CD14-positive monocyte (primary cell): ENCODE measurements around the gene RPL3. TPM values are rescaled to one million over a fixed set of nuclear protein-coding genes. Genes with fewer than 3 reads are reported as not detected.

ENCODE experiments used
- DNase-seq, 3 donors: peaks; one replicate each; pipeline ENCODE4 v3.0.0-alpha.2; 2011 to 2022
- H2AFZ ChIP-seq: 2 replicates; pipeline ENCODE4 v1.6.0; 2012; ENCODE audit warnings: mild to moderate bottlenecking, low read depth, low read length, inconsistent platforms; ENCODE audit not compliant: insufficient read depth, poor library complexity, severe bottlenecking
- H3K27ac ChIP-seq, 2 donors: 1 replicate in 1 of 2; 2 replicates in 1 of 2; pipeline ENCODE4 v1.5.1; 2012 to 2013; ENCODE audit warnings: low read length in 2 of 2, control low read depth in 1 of 2, inconsistent platforms in 1 of 2, low read depth in 1 of 2, mild to moderate bottlenecking in 1 of 2
- H3K27me3 ChIP-seq, 2 donors: one replicate each; pipeline versions ENCODE4 v1.6.0 to v1.6.1; 2011 to 2013; ENCODE audit warnings: low read length in 2 of 2; ENCODE audit not compliant: control insufficient read depth in 2 of 2, insufficient read depth in 2 of 2
- H3K36me3 ChIP-seq, 2 donors: replicated peaks in 1 of 2; 1 replicate in 1 of 2; 2 replicates in 1 of 2; pipeline versions ENCODE4 v1.5.1 to v1.6.1; 2012 to 2013; ENCODE audit warnings: low read length in 2 of 2, control low read depth in 1 of 2, inconsistent platforms in 1 of 2, mild to moderate bottlenecking in 1 of 2; ENCODE audit not compliant: insufficient read depth in 2 of 2, control insufficient read depth in 1 of 2
- H3K4me1 ChIP-seq, 2 donors: 1 replicate in 1 of 2; 2 replicates in 1 of 2; pipeline versions ENCODE4 v1.5.1 to v1.6.1; 2012 to 2013; ENCODE audit warnings: low read length in 2 of 2, control low read depth in 1 of 2, inconsistent platforms in 1 of 2, mild to moderate bottlenecking in 1 of 2, moderate library complexity in 1 of 2; ENCODE audit not compliant: insufficient read depth in 2 of 2, control insufficient read depth in 1 of 2
- H3K4me2 ChIP-seq: replicated peaks from 2 replicates; pipeline ENCODE3; 2012; ENCODE audit warnings: low read length, moderate library complexity, mild to moderate bottlenecking; ENCODE audit not compliant: poor library complexity, severe bottlenecking; ENCODE audit errors: extremely low read depth
- H3K4me3 ChIP-seq, 3 experiments: fragments of 200-600 bp in 1 of 3; sonication (generic) in 1 of 3; replicated peaks in 1 of 3; 1 replicate in 2 of 3; 2 replicates in 1 of 3; pipeline ENCODE4 v1.5.1; 2011 to 2013; ENCODE audit warnings: low read length in 3 of 3, mild to moderate bottlenecking in 3 of 3, control low read depth in 2 of 3, low read depth in 2 of 3, inconsistent platforms in 1 of 3, moderate library complexity in 1 of 3
- H3K79me2 ChIP-seq: 2 replicates; pipeline ENCODE4 v1.6.0; 2012; ENCODE audit warnings: mild to moderate bottlenecking, control low read depth, inconsistent platforms, low read length, moderate library complexity; ENCODE audit not compliant: insufficient read depth
- H3K9ac ChIP-seq: 2 replicates; pipeline ENCODE4 v1.6.0; 2017; ENCODE audit warnings: low read length, mild to moderate bottlenecking; ENCODE audit not compliant: insufficient read depth, poor library complexity, severe bottlenecking
- H3K9me3 ChIP-seq, 2 donors: replicated peaks in 1 of 2; 1 replicate in 1 of 2; 2 replicates in 1 of 2; pipeline versions ENCODE4 v1.5.1 to v1.6.1; 2012 to 2013; ENCODE audit warnings: low read length in 2 of 2, control low read depth in 1 of 2; ENCODE audit not compliant: control insufficient read depth in 1 of 2, insufficient read depth in 1 of 2
- H4K20me1 ChIP-seq: 2 replicates; pipeline ENCODE4 v1.6.0; 2012; ENCODE audit warnings: mild to moderate bottlenecking, low read length, control low read depth, moderate library complexity; ENCODE audit not compliant: insufficient read depth
- H3K27ac Mint-ChIP-seq, 7 donors: one replicate each; pipeline ENCODE4 v1.8.0; 2020; ENCODE audit warnings: mild to moderate bottlenecking in 7 of 7, mixed read lengths in 7 of 7, moderate library complexity in 6 of 7, inconsistent platforms in 2 of 7
- H3K27me3 Mint-ChIP-seq, 3 donors: one replicate each; pipeline ENCODE4 v1.8.0; 2021 to 2022; ENCODE audit warnings: low read depth in 3 of 3, mild to moderate bottlenecking in 3 of 3, mixed read lengths in 3 of 3, moderate library complexity in 3 of 3, inconsistent platforms in 1 of 3
- H3K36me3 Mint-ChIP-seq, 2 donors: one replicate each; pipeline ENCODE4 v1.8.0; 2020; ENCODE audit warnings: mixed read lengths in 2 of 2, inconsistent platforms in 1 of 2, mild to moderate bottlenecking in 1 of 2
- H3K4me1 Mint-ChIP-seq: one replicate; pipeline ENCODE4 v1.8.0; 2020; ENCODE audit warnings: mild to moderate bottlenecking, mixed read lengths
- H3K4me3 Mint-ChIP-seq, 2 donors: one replicate each; pipeline ENCODE4 v1.8.0; 2020; ENCODE audit warnings: mild to moderate bottlenecking in 2 of 2, mixed read lengths in 2 of 2, moderate library complexity in 1 of 2
- H3K9me3 Mint-ChIP-seq, 7 donors: one replicate each; pipeline ENCODE4 v1.8.0; 2020 to 2022; ENCODE audit warnings: mixed read lengths in 7 of 7, mild to moderate bottlenecking in 6 of 7, moderate library complexity in 6 of 7, inconsistent platforms in 2 of 7
- CTCF ChIP-seq: fragments of 200-600 bp; IDR thresholded peaks from one replicate; pipeline ENCODE4 v1.8.0; 2022; ENCODE audit warnings: antibody characterized with exemption, mild to moderate bottlenecking
- WGBS: methylation state at CpG from one replicate; pipeline ENCODE4 v1.1.5; 2013; ENCODE audit warnings: missing lambda C conversion rate; ENCODE audit not compliant: insufficient coverage; 5-methylcytosine and 5-hydroxymethylcytosine counted together
- intact Hi-C, 2 donors: fragments of 100-400 bp; cut with micrococcal nuclease; formaldehyde crosslinking; loops; one replicate each; pipeline versions ENCODE4 v1.15.0 to v1.15.1; 2023
- polyA plus RNA-seq, 3 donors: library from polyadenylated mRNA; depleted of rRNA in 1 of 3; unstranded in 2 of 3; stranded (reverse) in 1 of 3; fragments of 300-500 nt in 2 of 3; fragments of >200 nt in 1 of 3; fragmentation: Illumina TruSeq in 2 of 3; gene quantifications; 1 replicate in 2 of 3; 2 replicates in 1 of 3; pipeline ENCODE4 v1.2.3, GENCODE V29; 2012 to 2021

The RPL3 gene
- polyA plus RNA-seq, 3 donors: 604 to 2,104 (median 698) TPM

- no peaks in the 10 kb centered on the region for H3K9me3 Mint-ChIP-seq
- Histone ChIP-seq H3K4me3 (no peak overlapping the region), H3K79me2 (peaks cover 58% of the 10 kb centered on the region), H3K27ac (no peak overlapping the region), H4K20me1 (no peaks in the 10 kb centered on the region), H3K27me3 (no peaks in the 10 kb centered on the region), H3K9ac (no peak overlapping the region), H2AFZ (no peak overlapping the region), H3K4me1 (peaks cover 19% of the 10 kb centered on the region in 2 donors), H3K9me3 (no peaks in the 10 kb centered on the region), H3K36me3 (peaks cover 0 to 7% of the 10 kb centered on the region in 2 donors), H3K4me2 (no peak overlapping the region)
- 90% methylated on average over 4 of the region's 12 CpGs for WGBS
- H3K4me3 Mint-ChIP-seq: no peak overlapping the region
- TF ChIP-seq CTCF: no peak
- peak overlapping the region in 1 of 7 donors; percentile 67 for H3K27ac Mint-ChIP-seq
- H3K36me3 Mint-ChIP-seq: peaks cover 10 to 12% of the 10 kb centered on the region in 2 donors
- peaks cover 0 to 3% (median 2%) of the 10 kb centered on the region in 3 donors for H3K27me3 Mint-ChIP-seq
- intact Hi-C loops: no loop called here
- DNase-seq: no peak
- peaks cover 29% of the 10 kb centered on the region for H3K4me1 Mint-ChIP-seq
These were observed 35.7 kb upstream of the RPL3 start for GRCh38 chr22:39355080-39355479.

GRCh38 chr22:39353346-39353745 lies 33.9 kb upstream of the RPL3 start:
- 96% methylated on average over 5 of the region's 9 CpGs for WGBS
- H2AFZ ChIP-seq: no peak overlapping the region
- H3K4me1 ChIP-seq: peaks cover 26 to 28% of the 10 kb centered on the region in 2 donors
- H3K4me3 Mint-ChIP-seq: no peak overlapping the region
- no peak overlapping the region for H3K27ac ChIP-seq
- no peaks in the 10 kb centered on the region for H3K27me3 ChIP-seq
- no peak overlapping the region for H3K27ac Mint-ChIP-seq
- no peak overlapping the region for H3K4me2 ChIP-seq
- no peaks in the 10 kb centered on the region for H3K9me3 ChIP-seq
- H3K36me3 ChIP-seq: peaks cover 0 to under 1% of the 10 kb centered on the region in 2 donors
- peaks cover 58% of the 10 kb centered on the region for H3K79me2 ChIP-seq
- peaks cover 2 to 4% of the 10 kb centered on the region in 2 donors for H3K36me3 Mint-ChIP-seq
- DNase-seq: no peak
- H3K27me3 Mint-ChIP-seq: peaks cover 0 to 3% (median 2%) of the 10 kb centered on the region in 3 donors
- intact Hi-C loops: no loop called here
- H4K20me1 ChIP-seq: no peaks in the 10 kb centered on the region
- peaks cover 0 to 2% (median 0%) of the 10 kb centered on the region in 7 donors for H3K9me3 Mint-ChIP-seq
- TF ChIP-seq CTCF: no peak
- H3K4me3 ChIP-seq: no peak overlapping the region
- no peak overlapping the region for H3K9ac ChIP-seq
- H3K4me1 Mint-ChIP-seq: peaks cover 39% of the 10 kb centered on the region
